ENCODE results near the gene FYN.

The FYN gene

DNA sequence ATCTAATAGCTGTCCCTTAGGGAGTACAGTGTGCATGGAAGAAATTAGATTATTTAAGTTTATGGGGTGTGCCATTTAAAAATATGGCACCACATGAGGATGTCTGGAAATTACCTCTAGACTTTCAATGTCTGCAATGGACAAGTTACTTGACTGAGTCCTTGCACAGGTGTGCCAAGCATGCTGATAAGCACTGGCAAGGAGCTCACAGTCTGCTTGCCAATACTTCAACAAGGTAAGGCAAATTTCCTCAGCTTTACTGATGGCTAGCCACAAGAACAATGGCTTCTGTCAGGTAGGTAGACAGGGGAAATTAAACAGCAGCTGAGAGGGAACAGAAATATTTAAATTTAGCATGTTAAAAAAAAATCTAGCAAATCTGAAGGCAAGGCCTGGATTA is 176.4 kb downstream of the FYN start:
- H4K20me1 ChIP-seq (ENCODE audit: low read depth, low read length): no peaks in the 10 kb centered on the region
- no peak overlapping the region for H3K27ac ChIP-seq (ENCODE audit: low read depth, low read length)

DNA sequence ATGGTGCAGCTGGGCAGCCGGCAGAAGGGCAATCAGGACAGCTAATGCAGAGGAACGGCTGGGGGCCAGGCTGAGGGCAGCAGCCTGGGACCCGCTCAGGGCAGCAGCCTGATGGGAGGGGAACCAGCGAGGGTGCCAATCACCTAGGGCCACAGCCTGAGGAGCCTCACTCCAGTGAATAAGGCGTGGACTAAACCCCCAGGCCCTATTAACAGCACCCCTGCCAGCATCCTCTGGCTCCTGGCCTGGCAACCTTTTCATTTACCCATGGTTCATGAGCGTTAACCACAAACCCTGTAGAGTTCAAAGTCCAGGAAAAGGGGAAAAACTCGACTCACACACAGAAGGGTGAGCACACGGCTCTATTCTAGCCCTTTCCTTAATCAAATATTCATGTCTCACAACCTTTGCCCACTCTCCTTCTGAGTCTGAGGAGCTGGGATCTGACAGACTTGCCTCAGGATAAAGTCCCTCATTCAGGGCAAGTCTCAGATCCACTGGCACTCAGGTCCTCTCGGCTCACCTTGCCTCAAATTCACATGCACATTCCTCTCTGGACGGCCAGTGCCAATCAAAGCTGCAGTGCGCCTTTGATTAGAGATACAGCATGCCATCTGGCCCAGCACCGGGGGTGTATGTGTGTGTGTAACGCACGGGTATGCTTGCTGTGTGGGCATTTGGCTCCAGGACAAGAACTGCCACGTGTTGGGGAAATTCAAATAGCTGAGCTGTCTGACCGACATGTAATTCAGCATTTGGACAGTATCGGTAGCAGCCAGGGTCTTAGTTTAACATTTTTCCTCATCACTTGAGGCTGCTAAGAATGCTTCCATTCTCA is 180.7 kb downstream of the FYN start:
- Histone ChIP-seq H3K9me3 (ENCODE audit: insufficient read depth, low read length) (no peaks in the 10 kb centered on the region), H3K27ac (ENCODE audit: low read depth, low read length) (no peak overlapping the region), H3F3A (ENCODE audit: insufficient read depth) (no peaks in the 10 kb centered on the region), H3K9me2 (replicated peaks; ENCODE audit: insufficient read depth, low read length) (no peaks in the 10 kb centered on the region), H3K36me3 (ENCODE audit: low read length) (no peaks in the 10 kb centered on the region), H2AFZ (ENCODE audit: low read depth, low read length, severe bottlenecking) (no peak overlapping the region), H4K20me1 (ENCODE audit: low read depth, low read length) (no peaks in the 10 kb centered on the region), H3K4me2 (ENCODE audit: low read depth, low read length, poor library complexity, severe bottlenecking) (no peak overlapping the region), H3K79me2 (ENCODE audit: insufficient read depth, low read length) (no peaks in the 10 kb centered on the region), H3K4me3 (ENCODE audit: insufficient read depth, low read length, poor library complexity, severe bottlenecking) (no peak overlapping the region), H3K27me3 (ENCODE audit: low read length) (no peaks in the 10 kb centered on the region), H3K9ac (ENCODE audit: low read length) (no peak overlapping the region)
- TF ChIP-seq EZH2phosphoT487 (conservative IDR thresholded peaks at IDR 0.05; ENCODE audit: low read length): no peak
- TF ChIP-seq, protein P1, sequence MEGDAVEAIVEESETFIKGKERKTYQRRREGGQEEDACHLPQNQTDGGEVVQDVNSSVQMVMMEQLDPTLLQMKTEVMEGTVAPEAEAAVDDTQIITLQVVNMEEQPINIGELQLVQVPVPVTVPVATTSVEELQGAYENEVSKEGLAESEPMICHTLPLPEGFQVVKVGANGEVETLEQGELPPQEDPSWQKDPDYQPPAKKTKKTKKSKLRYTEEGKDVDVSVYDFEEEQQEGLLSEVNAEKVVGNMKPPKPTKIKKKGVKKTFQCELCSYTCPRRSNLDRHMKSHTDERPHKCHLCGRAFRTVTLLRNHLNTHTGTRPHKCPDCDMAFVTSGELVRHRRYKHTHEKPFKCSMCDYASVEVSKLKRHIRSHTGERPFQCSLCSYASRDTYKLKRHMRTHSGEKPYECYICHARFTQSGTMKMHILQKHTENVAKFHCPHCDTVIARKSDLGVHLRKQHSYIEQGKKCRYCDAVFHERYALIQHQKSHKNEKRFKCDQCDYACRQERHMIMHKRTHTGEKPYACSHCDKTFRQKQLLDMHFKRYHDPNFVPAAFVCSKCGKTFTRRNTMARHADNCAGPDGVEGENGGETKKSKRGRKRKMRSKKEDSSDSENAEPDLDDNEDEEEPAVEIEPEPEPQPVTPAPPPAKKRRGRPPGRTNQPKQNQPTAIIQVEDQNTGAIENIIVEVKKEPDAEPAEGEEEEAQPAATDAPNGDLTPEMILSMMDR (IDR thresholded peaks at IDR 0.05; ENCODE audit: insufficient read depth, low read length, poor library complexity, severe bottlenecking): no peak

More for the DNA sequence above, 176.4 kb downstream of the FYN start:
- Histone ChIP-seq H3K79me2 (ENCODE audit: insufficient read depth, low read length) (no peaks in the 10 kb centered on the region), H3K36me3 (ENCODE audit: low read length) (no peaks in the 10 kb centered on the region), H3K9ac (ENCODE audit: low read length) (no peak overlapping the region), H3K4me2 (ENCODE audit: low read depth, low read length, poor library complexity, severe bottlenecking) (no peak overlapping the region), H3F3A (ENCODE audit: insufficient read depth) (no peaks in the 10 kb centered on the region), H3K9me3 (ENCODE audit: insufficient read depth, low read length) (no peaks in the 10 kb centered on the region), H3K27me3 (ENCODE audit: low read length) (no peaks in the 10 kb centered on the region), H3K4me3 (ENCODE audit: insufficient read depth, low read length, poor library complexity, severe bottlenecking) (no peak overlapping the region), H3K9me2 (replicated peaks; ENCODE audit: insufficient read depth, low read length) (no peaks in the 10 kb centered on the region), H2AFZ (ENCODE audit: low read depth, low read length, severe bottlenecking) (no peak overlapping the region)
- TF ChIP-seq EZH2phosphoT487 (conservative IDR thresholded peaks at IDR 0.05; ENCODE audit: low read length): no peak
- TF ChIP-seq, protein P1 (IDR thresholded peaks at IDR 0.05; ENCODE audit: insufficient read depth, low read length, poor library complexity, severe bottlenecking): no peak

DNA sequence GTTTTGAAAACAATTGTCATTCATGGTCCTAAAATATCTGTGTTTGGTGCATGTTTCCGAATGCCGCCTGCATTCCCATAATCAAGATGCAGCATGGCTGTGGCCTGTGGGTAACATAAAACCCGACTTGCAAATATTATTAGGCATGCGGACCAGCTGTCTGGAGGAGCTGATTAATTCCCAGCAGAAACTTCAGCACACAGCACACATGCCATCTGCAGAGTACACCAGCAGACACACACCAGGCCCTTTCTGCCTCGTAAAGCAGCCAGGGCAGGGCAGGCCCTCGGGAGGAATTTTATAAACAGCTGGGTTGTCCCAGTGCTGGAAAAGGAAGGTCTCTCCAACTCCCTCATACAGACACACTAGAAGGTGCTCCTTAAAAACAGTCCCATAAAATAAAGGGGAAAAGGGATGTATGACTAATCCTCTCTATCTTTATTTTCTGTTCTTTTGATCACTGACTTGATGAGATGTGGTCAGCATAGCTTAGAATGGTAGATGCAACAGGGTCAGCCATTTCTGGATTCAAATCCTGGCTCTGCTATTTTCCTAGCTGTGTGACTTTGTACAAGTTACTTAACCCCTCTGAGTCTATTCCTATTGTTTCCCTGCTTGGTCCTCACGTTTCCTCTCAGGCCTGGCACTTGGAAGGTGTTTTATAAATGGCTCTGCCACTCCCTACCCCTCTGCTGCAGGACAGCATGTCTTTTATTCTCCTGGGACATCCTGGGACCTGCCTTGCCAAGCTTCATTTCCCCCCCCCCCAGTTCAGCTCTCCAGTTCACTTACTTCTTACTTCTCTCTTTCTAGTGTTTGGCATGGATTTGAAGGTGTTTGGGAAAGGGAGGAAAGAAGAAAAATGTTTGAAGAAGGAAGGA is 181.7 kb downstream of the FYN start:
- Histone ChIP-seq H3K4me3 (ENCODE audit: insufficient read depth, low read length, poor library complexity, severe bottlenecking) (no peak overlapping the region), H3K27me3 (ENCODE audit: low read length) (no peaks in the 10 kb centered on the region), H4K20me1 (ENCODE audit: low read depth, low read length) (no peaks in the 10 kb centered on the region), H3K79me2 (ENCODE audit: insufficient read depth, low read length) (no peaks in the 10 kb centered on the region), H3K9me3 (ENCODE audit: insufficient read depth, low read length) (no peaks in the 10 kb centered on the region), H2AFZ (ENCODE audit: low read depth, low read length, severe bottlenecking) (no peak overlapping the region), H3K9me2 (replicated peaks; ENCODE audit: insufficient read depth, low read length) (no peaks in the 10 kb centered on the region), H3K4me2 (ENCODE audit: low read depth, low read length, poor library complexity, severe bottlenecking) (no peak overlapping the region), H3K27ac (ENCODE audit: low read depth, low read length) (no peak overlapping the region), H3F3A (ENCODE audit: insufficient read depth) (no peaks in the 10 kb centered on the region), H3K36me3 (ENCODE audit: low read length) (no peaks in the 10 kb centered on the region), H3K9ac (ENCODE audit: low read length) (no peak overlapping the region)
- no peak for TF ChIP-seq EZH2phosphoT487 (conservative IDR thresholded peaks at IDR 0.05; ENCODE audit: low read length)
- TF ChIP-seq, protein P1 (IDR thresholded peaks at IDR 0.05; ENCODE audit: insufficient read depth, low read length, poor library complexity, severe bottlenecking): no peak

Data from SU-DHL-6 (cell line).